Transverse colon (tissue), 4 donors: Measurements from ENCODE around the gene HPCAL1.

ENCODE experiments used
- EP300 ChIP-seq: sonication (generic); formaldehyde crosslinking; IDR thresholded peaks from one replicate; pipeline ENCODE4 v1.6.1; 2017; ENCODE audit warnings: antibody characterized with exemption, low read depth
- POLR2A ChIP-seq: fragments of 450-650 bp; IDR thresholded peaks from one replicate; pipeline ENCODE4 v1.6.1; 2016; ENCODE audit warnings: antibody characterized with exemption, mild to moderate bottlenecking, moderate library complexity
- POLR2AphosphoS5 ChIP-seq, 3 donors: sonication (generic); formaldehyde crosslinking; IDR thresholded peaks; one replicate each; pipeline ENCODE4 v1.6.1; 2016; ENCODE audit warnings: antibody characterized with exemption in 3 of 3
- TF ChIP-seq, protein P1 (sequence below), 5 experiments: fragments of 200-600 bp in 3 of 5; fragments of 450-650 bp in 2 of 5; sonication (generic) in 3 of 5; IDR thresholded peaks; 1 replicate in 2 of 5; 2 replicates in 3 of 5; pipeline ENCODE4 v1.5.1; 2016 to 2017; ENCODE audit warnings: antibody characterized with exemption in 5 of 5, inconsistent platforms in 3 of 5, mild to moderate bottlenecking in 2 of 5, moderate library complexity in 1 of 5

GRCh38 chr2:10392951-10393639 is 90.4 kb downstream of the HPCAL1 start:
- TF ChIP-seq POLR2A, result no peak
- TF ChIP-seq, protein P1, sequence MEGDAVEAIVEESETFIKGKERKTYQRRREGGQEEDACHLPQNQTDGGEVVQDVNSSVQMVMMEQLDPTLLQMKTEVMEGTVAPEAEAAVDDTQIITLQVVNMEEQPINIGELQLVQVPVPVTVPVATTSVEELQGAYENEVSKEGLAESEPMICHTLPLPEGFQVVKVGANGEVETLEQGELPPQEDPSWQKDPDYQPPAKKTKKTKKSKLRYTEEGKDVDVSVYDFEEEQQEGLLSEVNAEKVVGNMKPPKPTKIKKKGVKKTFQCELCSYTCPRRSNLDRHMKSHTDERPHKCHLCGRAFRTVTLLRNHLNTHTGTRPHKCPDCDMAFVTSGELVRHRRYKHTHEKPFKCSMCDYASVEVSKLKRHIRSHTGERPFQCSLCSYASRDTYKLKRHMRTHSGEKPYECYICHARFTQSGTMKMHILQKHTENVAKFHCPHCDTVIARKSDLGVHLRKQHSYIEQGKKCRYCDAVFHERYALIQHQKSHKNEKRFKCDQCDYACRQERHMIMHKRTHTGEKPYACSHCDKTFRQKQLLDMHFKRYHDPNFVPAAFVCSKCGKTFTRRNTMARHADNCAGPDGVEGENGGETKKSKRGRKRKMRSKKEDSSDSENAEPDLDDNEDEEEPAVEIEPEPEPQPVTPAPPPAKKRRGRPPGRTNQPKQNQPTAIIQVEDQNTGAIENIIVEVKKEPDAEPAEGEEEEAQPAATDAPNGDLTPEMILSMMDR (IDR thresholded peaks at IDR 0.05), result no peak
- no peak for TF ChIP-seq POLR2AphosphoS5 (IDR thresholded peaks at IDR 0.05)
- TF ChIP-seq EP300, result no peak
